Measurements from ENCODE around the gene MTCL3.

Gene MTCL3

GRCh38 chr6:127494240-127494767 lies 24.8 kb downstream of the MTCL3 start:
- no peak overlapping the region for H3K27ac ChIP-seq
- no peaks in the 10 kb centered on the region for H3K36me3 ChIP-seq
- H3K4me3 ChIP-seq = no peak overlapping the region
- no peak for DNase-seq
- no peaks in the 10 kb centered on the region for H3K27me3 ChIP-seq
- no peaks in the 10 kb centered on the region for H3K4me1 ChIP-seq
- no peaks in the 10 kb centered on the region for H3K9me3 ChIP-seq (replicated peaks)

DNA sequence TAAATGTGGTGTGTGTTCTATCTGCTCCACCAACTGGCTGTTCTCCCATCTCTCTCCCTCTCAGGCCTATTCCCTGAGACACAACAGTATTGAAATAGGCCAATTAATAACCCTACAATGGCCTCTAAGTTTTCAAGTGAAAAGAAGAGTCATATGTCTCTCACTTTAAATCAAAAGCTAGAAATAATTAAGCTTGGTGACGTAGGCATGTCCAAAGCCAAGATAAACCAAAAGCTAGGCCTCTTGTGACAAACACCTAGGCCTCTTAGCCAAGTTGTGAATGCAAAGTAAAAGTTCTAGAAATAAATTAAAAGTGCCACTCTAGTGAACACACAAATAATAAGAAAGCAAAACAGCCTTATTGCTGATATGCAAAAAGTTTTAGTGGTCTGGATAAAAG lies 29.9 kb downstream of the MTCL3 start:
- no peak overlapping the region for H3K27ac ChIP-seq
- no peak overlapping the region for H3K4me3 ChIP-seq
- H3K4me1 ChIP-seq = no peaks in the 10 kb centered on the region
- no peaks in the 10 kb centered on the region for H3K9me3 ChIP-seq (replicated peaks)
- H3K36me3 ChIP-seq = no peaks in the 10 kb centered on the region
- DNase-seq = no peak
- H3K27me3 ChIP-seq = no peaks in the 10 kb centered on the region

DNA sequence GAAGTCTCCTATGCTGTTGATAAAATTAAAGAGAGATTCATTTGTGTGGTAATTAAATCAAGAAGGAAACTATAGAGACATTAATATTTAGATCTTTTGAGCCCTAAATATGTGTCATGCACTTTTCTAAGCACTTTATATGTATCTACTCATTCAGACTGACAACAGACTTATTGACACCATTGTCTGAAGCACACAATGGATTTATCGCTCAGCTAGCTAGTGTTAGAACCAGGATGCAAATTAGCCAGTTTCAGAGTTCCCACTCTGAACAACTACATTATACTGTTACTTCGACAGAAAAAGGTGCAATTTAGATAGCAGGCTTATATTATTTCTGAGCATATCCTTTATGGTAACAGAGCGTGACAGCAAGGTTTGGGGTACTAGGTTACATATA lies 32.2 kb downstream of the MTCL3 start:
- no peaks in the 10 kb centered on the region for H3K36me3 ChIP-seq
- no peak overlapping the region for H3K4me3 ChIP-seq
- no peak for DNase-seq
- H3K27me3 ChIP-seq = no peaks in the 10 kb centered on the region
- no peaks in the 10 kb centered on the region for H3K4me1 ChIP-seq
- H3K9me3 ChIP-seq (replicated peaks) = no peaks in the 10 kb centered on the region
- H3K27ac ChIP-seq = no peak overlapping the region

- no peak overlapping the region for H3K4me3 ChIP-seq
- no peak overlapping the region for H3K27ac ChIP-seq
- no peaks in the 10 kb centered on the region for H3K4me1 ChIP-seq
- no peaks in the 10 kb centered on the region for H3K36me3 ChIP-seq
- DNase-seq = no peak
- H3K27me3 ChIP-seq = no peaks in the 10 kb centered on the region
- H3K9me3 ChIP-seq (replicated peaks) = no peaks in the 10 kb centered on the region
Measured at GRCh38 chr6:127484212-127484863, 34.8 kb downstream of the MTCL3 start.

DNA sequence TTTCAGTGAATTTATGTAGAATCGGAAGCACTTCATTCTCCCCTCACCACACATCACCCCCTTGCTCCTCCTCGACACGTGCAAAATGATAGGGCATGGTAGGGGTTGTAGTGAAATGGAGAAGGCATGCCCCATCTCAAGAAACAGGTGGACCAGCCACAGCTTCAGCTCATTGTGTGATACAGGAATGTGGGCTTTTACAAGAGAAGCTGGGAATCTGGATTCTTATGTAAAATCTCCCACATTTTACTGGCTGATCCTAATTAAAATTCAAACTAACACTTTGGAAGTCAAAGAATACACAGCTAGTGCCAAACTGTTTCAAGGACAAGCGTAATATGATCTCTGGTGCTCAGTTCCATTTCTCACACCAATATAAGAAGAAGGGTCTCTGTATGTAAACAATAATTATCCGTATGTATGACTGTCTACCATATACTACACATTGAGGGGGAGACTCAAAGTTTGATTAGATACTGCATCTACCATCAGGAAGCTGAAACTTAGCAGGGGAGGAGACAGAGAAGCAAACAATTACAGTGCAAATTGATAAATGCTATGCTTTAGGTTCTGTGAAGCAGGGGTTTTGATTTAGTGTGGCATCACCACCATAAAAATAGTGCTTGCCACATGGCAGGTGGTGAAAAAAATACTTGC lies 35.6 kb downstream of the MTCL3 start:
- Histone ChIP-seq H3K27ac (no peak overlapping the region), H3K36me3 (no peaks in the 10 kb centered on the region), H3K4me3 (no peak overlapping the region), H3K4me1 (no peaks in the 10 kb centered on the region), H3K9me3 (replicated peaks) (no peaks in the 10 kb centered on the region), H3K27me3 (no peaks in the 10 kb centered on the region)
- DNase-seq = peak in 1 of 2 experiments; percentile 13

DNA sequence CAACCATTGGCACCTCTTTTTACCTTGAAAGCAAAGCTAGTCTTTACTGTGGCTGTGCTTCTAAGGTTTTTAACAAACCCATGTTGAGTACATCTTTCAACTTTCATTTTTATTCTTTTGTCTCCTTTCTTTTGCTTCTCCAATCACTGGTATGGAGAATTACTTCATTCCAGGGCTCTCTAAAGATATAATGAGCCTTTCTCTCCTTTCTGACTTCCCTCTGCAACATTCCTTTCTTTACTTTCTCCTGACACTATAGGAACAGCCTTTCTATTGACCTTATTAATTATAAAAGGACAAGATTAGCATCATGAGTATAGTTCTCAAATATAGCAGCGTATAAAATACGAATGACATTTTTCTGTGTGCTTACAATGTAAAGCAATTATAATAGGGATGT lies 36.8 kb downstream of the MTCL3 start:
- no peaks in the 10 kb centered on the region for H3K36me3 ChIP-seq
- H3K9me3 ChIP-seq (replicated peaks) = no peaks in the 10 kb centered on the region
- no peak for DNase-seq
- no peaks in the 10 kb centered on the region for H3K4me1 ChIP-seq
- H3K27ac ChIP-seq = no peak overlapping the region
- no peak overlapping the region for H3K4me3 ChIP-seq
- H3K27me3 ChIP-seq = no peaks in the 10 kb centered on the region

DNA sequence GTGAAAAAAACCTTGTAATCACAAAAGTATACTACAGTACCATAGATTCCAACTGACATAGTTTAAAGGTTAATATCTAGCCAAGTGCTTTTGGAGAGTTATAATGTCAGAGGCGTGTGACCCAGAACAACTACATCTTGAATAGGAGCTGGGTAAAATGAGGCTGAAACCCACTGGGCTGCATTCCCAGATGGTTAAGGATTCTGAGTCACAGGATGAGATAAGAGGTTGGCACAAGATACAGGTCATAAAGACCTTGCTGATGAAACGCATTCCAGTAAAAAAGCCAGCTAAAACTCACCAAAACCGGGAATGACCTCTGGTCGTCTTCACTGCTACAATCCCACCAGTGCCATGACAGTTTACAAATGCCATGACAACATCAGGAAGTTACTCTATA lies 37.5 kb downstream of the MTCL3 start:
- DNase-seq = no peak

GRCh38 chr6:127481111-127481510 lies 38.0 kb downstream of the MTCL3 start:
- Histone ChIP-seq H3K4me1 (no peaks in the 10 kb centered on the region), H3K9me3 (replicated peaks) (no peaks in the 10 kb centered on the region), H3K27ac (no peak overlapping the region), H3K36me3 (no peaks in the 10 kb centered on the region; the same call in 1 of the 2 replicates), H3K27me3 (no peaks in the 10 kb centered on the region), H3K4me3 (no peak overlapping the region)
- DNase-seq = no peak

More for the DNA sequence above, 37.5 kb downstream of the MTCL3 start:
- Histone ChIP-seq H3K4me3 (no peak overlapping the region), H3K4me1 (no peaks in the 10 kb centered on the region), H3K27me3 (no peaks in the 10 kb centered on the region), H3K9me3 (replicated peaks) (no peaks in the 10 kb centered on the region), H3K36me3 (no peaks in the 10 kb centered on the region; the same call in 1 of the 2 replicates), H3K27ac (no peak overlapping the region)

DNA sequence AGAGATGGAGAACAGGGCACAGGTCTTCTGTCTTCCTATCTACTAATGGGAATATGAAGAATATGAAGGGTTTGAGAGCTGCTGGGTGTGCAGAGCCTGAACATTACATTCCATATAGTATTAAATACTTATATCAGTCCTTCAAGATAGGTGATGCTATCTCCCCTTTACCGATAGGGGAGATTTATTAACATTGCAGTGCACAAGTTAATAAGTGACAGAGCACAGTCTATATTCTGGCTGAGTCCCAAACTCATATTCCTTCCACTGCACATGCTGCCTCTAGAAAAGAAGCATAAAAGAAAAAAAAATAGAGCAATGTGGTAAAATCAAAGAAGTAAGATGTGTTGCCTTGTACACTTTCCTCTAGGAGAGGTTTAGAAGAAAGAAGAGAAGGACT lies 41.5 kb downstream of the MTCL3 start:
- DNase-seq = no peak
- Histone ChIP-seq H3K4me1 (no peaks in the 10 kb centered on the region), H3K36me3 (no peaks in the 10 kb centered on the region; the same call in 1 of the 2 replicates), H3K4me3 (no peak overlapping the region), H3K27ac (no peak overlapping the region), H3K9me3 (replicated peaks) (no peaks in the 10 kb centered on the region), H3K27me3 (no peaks in the 10 kb centered on the region)

GRCh38 chr6:127475823-127476176 lies 43.3 kb downstream of the MTCL3 start:
- no peak overlapping the region for H3K4me3 ChIP-seq
- H3K27ac ChIP-seq = no peak overlapping the region
- DNase-seq = no peak
- no peaks in the 10 kb centered on the region for H3K4me1 ChIP-seq
- H3K27me3 ChIP-seq = no peaks in the 10 kb centered on the region
- H3K36me3 ChIP-seq = no peaks in the 10 kb centered on the region; the same call in 1 of the 2 replicates
- H3K9me3 ChIP-seq (replicated peaks) = no peaks in the 10 kb centered on the region

- Histone ChIP-seq H3K36me3 (no peaks in the 10 kb centered on the region; the same call in 1 of the 2 replicates), H3K9me3 (replicated peaks) (no peaks in the 10 kb centered on the region), H3K4me1 (no peaks in the 10 kb centered on the region), H3K27me3 (no peaks in the 10 kb centered on the region), H3K27ac (no peak overlapping the region), H3K4me3 (no peak overlapping the region)
- no peak for DNase-seq
Measured at GRCh38 chr6:127475135-127475822, 43.9 kb downstream of the MTCL3 start.

DNA sequence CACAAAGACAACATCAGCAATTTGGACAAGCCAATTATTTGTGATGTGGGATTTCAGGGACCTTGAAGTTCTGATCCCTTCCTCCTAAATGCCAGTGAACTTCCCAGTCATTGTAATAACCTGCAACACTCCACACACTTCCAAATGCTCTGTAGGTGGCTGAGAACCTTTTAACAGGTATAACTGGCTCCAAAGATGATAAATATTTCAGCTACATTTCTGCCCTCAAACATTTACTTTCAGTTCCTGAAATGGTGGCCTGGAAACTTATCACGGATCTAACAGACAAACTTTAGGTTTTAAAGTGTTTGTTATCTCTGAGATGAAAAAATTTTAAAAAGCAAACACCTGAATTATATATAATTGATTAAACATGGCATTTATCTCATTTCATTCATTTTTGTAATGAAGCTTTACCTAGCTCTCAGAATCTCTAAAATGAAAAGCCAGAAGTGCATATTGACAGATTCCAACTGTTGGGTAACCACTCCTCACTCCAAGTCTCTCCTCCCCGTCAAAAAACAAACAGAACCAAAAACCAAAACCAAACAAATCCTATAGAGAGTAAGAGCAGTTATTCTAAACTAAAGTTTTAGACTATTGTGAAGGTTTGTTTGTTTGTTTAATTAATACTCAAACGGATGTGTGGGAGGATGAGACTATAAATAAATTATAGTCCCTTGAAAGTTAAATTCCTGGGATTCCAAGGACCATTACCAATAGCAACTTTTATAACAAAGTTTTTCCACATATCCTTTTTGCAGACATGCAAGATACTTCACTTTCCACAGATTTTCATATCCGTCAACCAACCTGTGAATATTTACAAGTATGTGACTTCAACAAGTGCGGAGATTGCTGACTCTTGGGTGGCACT lies 47.5 kb downstream of the MTCL3 start:
- DNase-seq = no peak
- Histone ChIP-seq H3K4me3 (no peak overlapping the region), H3K27me3 (no peaks in the 10 kb centered on the region), H3K4me1 (no peaks in the 10 kb centered on the region), H3K27ac (no peak overlapping the region), H3K9me3 (replicated peaks) (no peaks in the 10 kb centered on the region), H3K36me3 (no peaks in the 10 kb centered on the region; the same call in 1 of the 2 replicates)

DNA sequence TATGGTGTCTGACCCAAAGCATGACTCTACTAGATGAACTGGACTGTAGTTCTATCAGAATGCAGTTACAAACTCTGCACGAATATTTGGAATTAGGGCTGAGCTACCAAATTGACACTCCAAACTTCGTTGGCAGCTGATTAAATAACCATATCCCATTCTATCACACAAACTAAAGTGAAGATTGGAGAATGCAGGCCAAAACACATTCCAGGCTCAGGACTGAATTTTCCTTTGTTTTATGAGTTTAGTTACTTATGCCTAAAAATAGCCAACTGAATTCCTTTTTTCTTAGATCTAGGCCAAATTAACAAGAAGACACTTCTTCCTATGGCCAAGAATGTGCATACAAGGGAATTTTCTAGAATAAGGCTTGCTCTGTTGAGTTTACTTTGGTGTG lies 50.2 kb downstream of the MTCL3 start:
- Histone ChIP-seq H3K4me1 (peaks cover 4% of the 10 kb centered on the region; the same call in 1 of the 2 replicates), H3K27me3 (no peaks in the 10 kb centered on the region), H3K4me3 (no peak overlapping the region), H3K36me3 (no peaks in the 10 kb centered on the region), H3K9me3 (replicated peaks) (no peaks in the 10 kb centered on the region), H3K27ac (no peak overlapping the region)
- no peak for DNase-seq

- no peak for DNase-seq
- Histone ChIP-seq H3K4me3 (no peak overlapping the region), H3K9me3 (replicated peaks) (no peaks in the 10 kb centered on the region)
Measured at GRCh38 chr6:127466416-127466815, 52.7 kb downstream of the MTCL3 start.

More at GRCh38 chr6:127466416-127466815, 52.7 kb downstream of the MTCL3 start:
- Histone ChIP-seq H3K27me3 (no peaks in the 10 kb centered on the region), H3K36me3 (no peaks in the 10 kb centered on the region), H3K4me1 (peaks cover 4% of the 10 kb centered on the region; the same call in 1 of the 2 replicates), H3K27ac (no peak overlapping the region)

Measured in SJCRH30 (cell line).